GM23248 (cell line): ENCODE measurements around the gene MGAT5. TPM values are rescaled to one million over a fixed set of nuclear protein-coding genes. Genes with fewer than 3 reads are reported as not detected.

Experiments
- DNase-seq: peaks from one replicate; pipeline ENCODE4 v3.0.0-alpha.2; 2015
- H2AFZ ChIP-seq: fragments of 200-600 bp; sonication (generic); 2 replicates; pipeline ENCODE4 v1.6.1; 2016; ENCODE audit warnings: antibody characterized with exemption
- H3F3A ChIP-seq: fragments of 200-600 bp; sonication (generic); 2 replicates; pipeline ENCODE4 v1.6.1; 2016; ENCODE audit warnings: mild to moderate bottlenecking, antibody characterized with exemption, mixed run types; ENCODE audit not compliant: insufficient read depth
- H3K27ac ChIP-seq: fragments of 200-600 bp; sonication (generic); 2 replicates; pipeline ENCODE4 v1.5.1; 2016; ENCODE audit warnings: mild to moderate bottlenecking
- H3K27me3 ChIP-seq: fragments of 200-600 bp; sonication (generic); replicated peaks from 2 replicates; pipeline ENCODE4 v1.6.1; 2016; ENCODE audit warnings: mild to moderate bottlenecking; ENCODE audit not compliant: insufficient read depth
- H3K36me3 ChIP-seq: fragments of 200-600 bp; sonication (generic); 2 replicates; pipeline ENCODE4 v1.6.1; 2016; ENCODE audit warnings: low read depth, mild to moderate bottlenecking
- H3K4me1 ChIP-seq: fragments of 200-600 bp; sonication (generic); 2 replicates; pipeline ENCODE4 v1.6.1; 2016; ENCODE audit warnings: mild to moderate bottlenecking; ENCODE audit not compliant: insufficient read depth
- H3K4me2 ChIP-seq: fragments of 200-600 bp; sonication (generic); one replicate; pipeline ENCODE4 v1.6.1; 2016; ENCODE audit warnings: mild to moderate bottlenecking; ENCODE audit not compliant: unreplicated experiment
- H3K4me3 ChIP-seq: fragments of 200-600 bp; sonication (generic); 2 replicates; pipeline ENCODE4 v1.5.1; 2016; ENCODE audit warnings: mild to moderate bottlenecking
- H3K79me2 ChIP-seq: fragments of 200-600 bp; sonication (generic); 2 replicates; pipeline ENCODE4 v1.6.1; 2016; ENCODE audit warnings: mild to moderate bottlenecking; ENCODE audit not compliant: insufficient read depth
- H3K9ac ChIP-seq: fragments of 200-600 bp; sonication (generic); 2 replicates; pipeline ENCODE4 v1.6.1; 2016; ENCODE audit warnings: mild to moderate bottlenecking
- H3K9me2 ChIP-seq: fragments of 200-600 bp; sonication (generic); 2 replicates; pipeline ENCODE4 v1.6.1; 2016; ENCODE audit warnings: mixed run types, mild to moderate bottlenecking, moderate library complexity; ENCODE audit not compliant: insufficient read depth
- H3K9me3 ChIP-seq: fragments of 200-600 bp; sonication (generic); one replicate; pipeline ENCODE4 v1.6.1; 2017; ENCODE audit warnings: low read depth
- H4K20me1 ChIP-seq: fragments of 200-600 bp; sonication (generic); 2 replicates; pipeline ENCODE4 v1.6.0; 2016; ENCODE audit not compliant: insufficient read depth
- EZH2 ChIP-seq: fragments of 200-600 bp; sonication (generic); IDR thresholded peaks from 2 replicates; pipeline ENCODE4 v1.6.1; 2018; ENCODE audit warnings: antibody characterized with exemption, mild to moderate bottlenecking; ENCODE audit not compliant: insufficient read depth, poor library complexity, severe bottlenecking
- EZH2phosphoT487 ChIP-seq: fragments of 200-600 bp; sonication (generic); IDR thresholded peaks from 2 replicates; pipeline ENCODE4 v1.6.1; 2018; ENCODE audit warnings: antibody characterized with exemption, moderate library complexity, mild to moderate bottlenecking, low read depth; ENCODE audit not compliant: insufficient read depth
- WGBS, 2 experiments: methylation state at CpG; one replicate each; pipeline ENCODE4 v1.1.6; 2015 to 2017; ENCODE audit warnings: low lambda C conversion rate in 2 of 2, low coverage in 1 of 2; ENCODE audit errors: missing lambda C conversion rate in 2 of 2; 5-methylcytosine and 5-hydroxymethylcytosine counted together
- in situ Hi-C: fragments of 300-500 bp; cut with MboI; formaldehyde crosslinking; loops from 2 replicates; pipeline ENCODE4 v1.15.0; 2020
- polyA plus RNA-seq: library from polyadenylated mRNA; unstranded; fragments of >200 nt; fragmentation: Nextera tagmentation; extraction: Ambion mirVana; gene quantifications from 2 replicates; pipeline ENCODE4 v1.2.1, GENCODE V29; 2016
- total RNA-seq: library from RNA; depleted of rRNA; stranded (reverse); fragments of >200 nt; shearing (Covaris generic); gene quantifications from 2 replicates; pipeline ENCODE4 v1.2.3, GENCODE V29; 2014

The MGAT5 gene
- total and polyA plus RNA-seq, 2 experiments from 2014 or later, result 1.8 to 15.9 TPM

DNA sequence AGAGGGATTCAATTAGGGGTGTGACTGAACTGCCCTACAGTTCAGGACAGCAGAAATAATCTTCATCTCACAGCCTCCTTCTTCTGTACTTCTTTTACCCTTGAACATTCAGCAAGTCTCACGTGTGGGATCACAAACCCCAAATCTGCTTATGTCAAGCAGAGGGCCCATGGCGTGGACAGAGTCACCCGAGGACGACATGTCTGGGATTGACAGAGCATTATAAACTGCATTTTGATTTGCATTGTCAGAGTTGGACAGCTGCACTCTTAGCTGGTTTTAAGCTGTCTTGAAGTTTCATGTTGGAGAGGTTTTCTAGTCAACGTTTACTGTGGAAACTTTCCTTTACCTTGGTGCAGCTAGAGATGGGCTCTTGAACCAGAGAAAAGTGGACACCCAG, 26.4 kb downstream of the MGAT5 start:
- Histone ChIP-seq H3K36me3 (no peaks in the 10 kb centered on the region), H3K4me1 (0 out of 2 replicates have a peak, but pooled peaks cover 3% of the 10 kb centered on the region), H3K79me2 (no peaks in the 10 kb centered on the region), H3F3A (no peaks in the 10 kb centered on the region), H3K9me2 (no peaks in the 10 kb centered on the region), H3K9me3 (no peaks in the 10 kb centered on the region), H3K27ac (no peak overlapping the region), H2AFZ (no peak overlapping the region), H4K20me1 (no peaks in the 10 kb centered on the region), H3K4me3 (no peak overlapping the region), H3K9ac (no peak overlapping the region), H3K27me3 (no peaks in the 10 kb centered on the region), H3K4me2 (no peak overlapping the region)
- WGBS, 2 experiments, result 70 to 77% methylated on average over 5 of the region's 5 CpGs
- TF ChIP-seq EZH2phosphoT487, result no peak
- TF ChIP-seq EZH2, result no peak
- in situ Hi-C loops, result no loop called here
- no peak for DNase-seq

DNA sequence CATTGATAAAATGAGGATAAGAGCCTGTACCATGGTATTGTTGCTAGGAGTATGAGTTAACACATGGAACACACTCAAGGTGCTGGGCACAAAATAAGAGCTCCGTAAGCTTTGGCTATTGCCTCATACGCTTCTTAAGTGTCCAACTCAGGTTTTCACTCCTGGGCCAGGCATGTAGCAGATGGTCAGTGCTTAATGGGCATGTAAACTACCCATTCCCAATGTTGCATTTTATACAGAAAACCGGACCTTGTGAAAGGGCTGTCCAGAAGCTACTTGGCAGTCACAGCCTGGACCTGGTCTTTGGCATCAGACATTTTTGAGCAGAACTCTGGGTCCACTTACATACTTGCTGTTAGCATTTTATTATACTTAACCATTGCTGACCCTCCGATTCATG, 26.9 kb downstream of the MGAT5 start:
- Histone ChIP-seq H3K27ac (no peak overlapping the region), H3K9ac (no peak overlapping the region), H3K36me3 (no peaks in the 10 kb centered on the region), H3K4me3 (no peak overlapping the region), H3K9me2 (no peaks in the 10 kb centered on the region), H3K4me2 (no peak overlapping the region), H3K79me2 (no peaks in the 10 kb centered on the region), H3K27me3 (no peaks in the 10 kb centered on the region), H2AFZ (no peak overlapping the region), H3K9me3 (no peaks in the 10 kb centered on the region), H3K4me1 (0 out of 2 replicates have a peak, but pooled peaks cover 3% of the 10 kb centered on the region), H3F3A (no peaks in the 10 kb centered on the region), H4K20me1 (no peaks in the 10 kb centered on the region)
- no peak for DNase-seq
- TF ChIP-seq EZH2phosphoT487 (no peak), EZH2 (no peak)
- in situ Hi-C loops, result no loop called here
- WGBS, 2 experiments, result 88 to 90% methylated on average over 4 of the region's 4 CpGs

DNA sequence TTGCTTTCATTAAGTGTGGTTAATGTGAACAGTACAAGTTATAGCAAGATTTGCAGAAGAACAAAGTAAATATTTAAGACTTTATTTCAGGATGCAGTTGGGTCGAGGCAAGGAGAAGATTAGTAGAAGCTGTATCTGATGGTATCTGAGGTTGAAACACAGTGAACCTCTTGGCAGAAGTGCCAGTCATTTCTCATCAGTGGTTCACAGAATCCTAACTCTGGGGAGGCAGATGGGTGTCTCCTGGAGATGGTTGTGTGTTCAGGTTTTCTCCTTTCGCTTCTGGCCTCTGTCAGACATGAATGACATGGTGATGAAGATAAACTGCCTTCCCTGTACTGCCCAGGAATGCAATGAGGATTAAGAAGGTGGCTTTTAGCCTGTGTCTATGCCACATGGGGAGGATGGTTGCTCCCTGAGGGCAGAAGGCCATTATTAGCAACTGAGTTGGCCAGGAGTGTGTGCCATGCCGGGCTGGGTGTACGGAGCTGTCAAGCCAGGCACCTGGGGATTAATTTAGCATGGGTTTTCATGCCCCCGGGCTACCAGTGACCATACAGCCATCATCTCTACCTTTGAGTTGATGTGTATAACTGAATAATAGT, 28.0 kb downstream of the MGAT5 start:
- no peaks in the 10 kb centered on the region for H3K9me2 ChIP-seq
- no peak overlapping the region for H3K27ac ChIP-seq
- in situ Hi-C loops, result no loop called here
- no peak overlapping the region for H3K4me3 ChIP-seq
- no peaks in the 10 kb centered on the region for H3K9me3 ChIP-seq
- H3K9ac ChIP-seq, result no peak overlapping the region
- H4K20me1 ChIP-seq, result no peaks in the 10 kb centered on the region
- no peaks in the 10 kb centered on the region for H3K36me3 ChIP-seq
- H3K4me2 ChIP-seq, result no peak overlapping the region
- H2AFZ ChIP-seq, result no peak overlapping the region
- no peaks in the 10 kb centered on the region for H3F3A ChIP-seq
- H3K79me2 ChIP-seq, result no peaks in the 10 kb centered on the region
- H3K4me1 ChIP-seq, result 0 out of 2 replicates have a peak, but pooled peaks cover 2% of the 10 kb centered on the region
- TF ChIP-seq EZH2, result no peak
- TF ChIP-seq EZH2phosphoT487, result no peak
- H3K27me3 ChIP-seq, result no peaks in the 10 kb centered on the region
- 92 to 97% methylated on average over 5 of the region's 5 CpGs for WGBS, 2 experiments
- no peak for DNase-seq

DNA sequence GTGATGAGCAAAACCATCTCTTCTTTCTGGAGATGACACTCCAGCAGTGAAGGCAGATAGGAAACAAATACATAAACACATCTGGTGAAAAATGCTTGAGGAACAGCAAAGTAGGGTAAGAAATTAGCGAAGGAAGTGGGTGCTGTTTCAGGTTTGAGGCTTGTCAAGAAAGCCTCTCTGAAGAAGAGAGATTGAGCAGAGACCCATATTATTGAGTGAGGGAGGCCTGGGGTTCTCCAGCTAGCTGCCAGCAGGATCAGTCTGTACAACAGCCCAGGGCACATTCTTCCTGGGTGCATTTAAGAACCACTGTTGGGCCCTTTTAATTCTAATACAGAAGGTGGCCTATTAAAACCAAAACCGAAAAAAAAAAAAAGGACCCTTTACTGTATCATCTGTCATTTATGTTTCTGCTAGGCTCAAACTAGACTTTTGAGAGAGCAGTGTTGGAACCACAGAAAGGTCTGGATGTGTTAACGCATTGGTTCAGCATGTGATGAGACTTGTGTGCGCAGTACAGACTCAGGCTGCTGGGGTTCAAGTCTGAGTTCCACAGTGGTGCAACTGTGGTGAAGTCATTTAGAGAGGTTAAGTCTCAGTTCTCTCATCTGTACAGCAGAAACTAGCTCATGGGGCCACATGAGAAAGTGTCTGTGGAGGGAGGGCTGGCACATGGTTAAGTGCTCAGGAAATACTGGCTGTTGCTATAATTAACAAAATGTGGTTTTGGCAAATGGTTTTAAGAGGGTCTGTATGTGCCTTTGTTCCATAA, 28.9 kb downstream of the MGAT5 start:
- H3K4me3 ChIP-seq, result no peak overlapping the region
- 78 to 82% methylated on average over 4 of the region's 4 CpGs for WGBS, 2 experiments
- TF ChIP-seq EZH2phosphoT487 (no peak), EZH2 (no peak)
- no peaks in the 10 kb centered on the region for H3F3A ChIP-seq
- no peaks in the 10 kb centered on the region for H3K36me3 ChIP-seq
- no peak overlapping the region for H3K27ac ChIP-seq
- no peak overlapping the region for H3K4me2 ChIP-seq
- H3K27me3 ChIP-seq, result no peaks in the 10 kb centered on the region
- H3K79me2 ChIP-seq, result no peaks in the 10 kb centered on the region
- in situ Hi-C loops, result no loop called here
- H3K9ac ChIP-seq, result no peak overlapping the region
- no peak overlapping the region for H2AFZ ChIP-seq
- H3K4me1 ChIP-seq, result no peaks in the 10 kb centered on the region
- no peaks in the 10 kb centered on the region for H3K9me3 ChIP-seq
- no peak for DNase-seq
- H4K20me1 ChIP-seq, result no peaks in the 10 kb centered on the region
- H3K9me2 ChIP-seq, result no peaks in the 10 kb centered on the region
